GM13976 (cell line): Measurements from ENCODE around the gene PPP2R5C.

Experiments used
- DNase-seq: peaks from one replicate; pipeline ENCODE4 v3.0.0; 2012; ENCODE audit warnings: low spot score
- CTCF ChIP-seq: IDR thresholded peaks from 2 replicates; pipeline ENCODE4 v1.5.1; 2012; ENCODE audit warnings: borderline replicate concordance, mild to moderate bottlenecking; ENCODE audit not compliant: insufficient read depth; ENCODE audit errors: extremely low read depth, missing control alignments, control extremely low read depth
- in situ Hi-C: fragments of 300-500 bp; cut with MboI; formaldehyde crosslinking; loops from one replicate; pipeline ENCODE4 v1.12.0; 2022; ENCODE audit warnings: low sequenced_read_pairs, mixed read lengths, inconsistent platforms; ENCODE audit not compliant: unreplicated experiment

Gene PPP2R5C

GRCh38 chr14:101851736-101852405 is 90.4 kb downstream of the PPP2R5C start:
- TF ChIP-seq CTCF, result no peak
- no peak for DNase-seq
- in situ Hi-C loops, result no loop called here

- no peak for DNase-seq
- TF ChIP-seq CTCF, result no peak
- in situ Hi-C loops, result no loop called here
These were observed 91.3 kb downstream of the PPP2R5C start for GRCh38 chr14:101852785-101853184.

GRCh38 chr14:101853455-101854018 is 92.0 kb downstream of the PPP2R5C start:
- DNase-seq, result no peak
- in situ Hi-C loops, result no loop called here
- no peak for TF ChIP-seq CTCF

GRCh38 chr14:101854366-101854765 is 92.9 kb downstream of the PPP2R5C start:
- no peak for TF ChIP-seq CTCF
- in situ Hi-C loops, result no loop called here
- DNase-seq, result no peak

GRCh38 chr14:101855958-101856357 is 94.4 kb downstream of the PPP2R5C start:
- no peak for DNase-seq
- in situ Hi-C loops, result no loop called here
- no peak for TF ChIP-seq CTCF

- DNase-seq, result no peak
- no peak for TF ChIP-seq CTCF
- in situ Hi-C loops, result no loop called here
These were observed 95.0 kb downstream of the PPP2R5C start for GRCh38 chr14:101856536-101856935.
